ENCODE data around the gene AKAP7.
"Not testable (repeated sequence)": the region's sequence is repeated elsewhere in the genome, so short reads cannot be mapped to it uniquely, and the experiment has no call there.

AKAP7 gene

GRCh38 chr6:131292145-131292938, 157.1 kb downstream of the AKAP7 start:
- H3K79me2 ChIP-seq (ENCODE audit: insufficient read depth, low read length) = no peaks in the 10 kb centered on the region
- H3K36me3 ChIP-seq (ENCODE audit: low read length) = no peaks in the 10 kb centered on the region
- no peak overlapping the region for H2AFZ ChIP-seq (ENCODE audit: low read depth, low read length, severe bottlenecking)
- TF ChIP-seq CTCF (IDR thresholded peaks at IDR 0.05; ENCODE audit: insufficient read depth, low read length, poor library complexity, severe bottlenecking) (no peak), EZH2phosphoT487 (conservative IDR thresholded peaks at IDR 0.05; ENCODE audit: low read length) (no peak)
- no peak overlapping the region for H3K9ac ChIP-seq (ENCODE audit: low read length)
- no peaks in the 10 kb centered on the region for H4K20me1 ChIP-seq (ENCODE audit: low read depth, low read length)
- no peaks in the 10 kb centered on the region for H3K9me3 ChIP-seq (ENCODE audit: insufficient read depth, low read length)
- H3K4me3 ChIP-seq (ENCODE audit: insufficient read depth, low read length, poor library complexity, severe bottlenecking) = no peak overlapping the region
- H3F3A ChIP-seq (ENCODE audit: insufficient read depth) = no peaks in the 10 kb centered on the region
- no peak overlapping the region for H3K4me2 ChIP-seq (ENCODE audit: low read depth, low read length, poor library complexity, severe bottlenecking)
- H3K9me2 ChIP-seq (replicated peaks; ENCODE audit: insufficient read depth, low read length) = no peaks in the 10 kb centered on the region
- no peaks in the 10 kb centered on the region for H3K27me3 ChIP-seq (ENCODE audit: low read length)
- H3K27ac ChIP-seq (ENCODE audit: low read depth, low read length) = no peak overlapping the region

- Histone ChIP-seq H3K79me2 (ENCODE audit: insufficient read depth, low read length) (no peaks in the 10 kb centered on the region), H2AFZ (ENCODE audit: low read depth, low read length, severe bottlenecking) (no peak overlapping the region), H3K9me3 (ENCODE audit: insufficient read depth, low read length) (no peaks in the 10 kb centered on the region), H3F3A (ENCODE audit: insufficient read depth) (no peaks in the 10 kb centered on the region), H3K9me2 (replicated peaks; ENCODE audit: insufficient read depth, low read length) (no peaks in the 10 kb centered on the region), H3K36me3 (ENCODE audit: low read length) (no peaks in the 10 kb centered on the region), H3K4me2 (ENCODE audit: low read depth, low read length, poor library complexity, severe bottlenecking) (no peak overlapping the region), H4K20me1 (ENCODE audit: low read depth, low read length) (no peaks in the 10 kb centered on the region), H3K4me3 (ENCODE audit: insufficient read depth, low read length, poor library complexity, severe bottlenecking) (no peak overlapping the region), H3K9ac (ENCODE audit: low read length) (no peak overlapping the region), H3K27ac (ENCODE audit: low read depth, low read length) (no peak overlapping the region), H3K27me3 (ENCODE audit: low read length) (no peaks in the 10 kb centered on the region)
- TF ChIP-seq EZH2phosphoT487 (conservative IDR thresholded peaks at IDR 0.05; ENCODE audit: low read length) (no peak), CTCF (IDR thresholded peaks at IDR 0.05; ENCODE audit: insufficient read depth, low read length, poor library complexity, severe bottlenecking) (no peak)
These were observed 158.2 kb downstream of the AKAP7 start for GRCh38 chr6:131293472-131293911.

- Histone ChIP-seq H4K20me1 (ENCODE audit: low read depth, low read length) (no peaks in the 10 kb centered on the region), H3K79me2 (ENCODE audit: insufficient read depth, low read length) (no peaks in the 10 kb centered on the region), H3K27ac (ENCODE audit: low read depth, low read length) (no peak overlapping the region), H3K27me3 (ENCODE audit: low read length) (no peaks in the 10 kb centered on the region), H3K36me3 (ENCODE audit: low read length) (no peaks in the 10 kb centered on the region), H2AFZ (ENCODE audit: low read depth, low read length, severe bottlenecking) (no peak overlapping the region), H3K9ac (ENCODE audit: low read length) (no peak overlapping the region), H3K4me3 (ENCODE audit: insufficient read depth, low read length, poor library complexity, severe bottlenecking) (no peak overlapping the region), H3F3A (ENCODE audit: insufficient read depth) (no peaks in the 10 kb centered on the region), H3K4me2 (ENCODE audit: low read depth, low read length, poor library complexity, severe bottlenecking) (no peak overlapping the region), H3K9me3 (ENCODE audit: insufficient read depth, low read length) (no peaks in the 10 kb centered on the region), H3K9me2 (replicated peaks; ENCODE audit: insufficient read depth, low read length) (no peaks in the 10 kb centered on the region)
- TF ChIP-seq CTCF (IDR thresholded peaks at IDR 0.05; ENCODE audit: insufficient read depth, low read length, poor library complexity, severe bottlenecking) = no peak
- TF ChIP-seq EZH2phosphoT487 (conservative IDR thresholded peaks at IDR 0.05; ENCODE audit: low read length) = no peak
These were observed 159.8 kb downstream of the AKAP7 start for GRCh38 chr6:131295081-131295480.

GRCh38 chr6:131300826-131301225, 165.6 kb downstream of the AKAP7 start:
- H3K9ac ChIP-seq (ENCODE audit: low read length); H3K9me3 ChIP-seq (ENCODE audit: insufficient read depth, low read length); H3K27ac ChIP-seq (ENCODE audit: low read depth, low read length); H4K20me1 ChIP-seq (ENCODE audit: low read depth, low read length); H3K79me2 ChIP-seq (ENCODE audit: insufficient read depth, low read length); H3K9me2 ChIP-seq (replicated peaks; ENCODE audit: insufficient read depth, low read length); H3K4me3 ChIP-seq (ENCODE audit: insufficient read depth, low read length, poor library complexity, severe bottlenecking); H2AFZ ChIP-seq (ENCODE audit: low read depth, low read length, severe bottlenecking); H3F3A ChIP-seq (ENCODE audit: insufficient read depth); H3K4me2 ChIP-seq (ENCODE audit: low read depth, low read length, poor library complexity, severe bottlenecking); H3K36me3 ChIP-seq (ENCODE audit: low read length); H3K27me3 ChIP-seq (ENCODE audit: low read length): not testable (repeated sequence)

All from SU-DHL-6 (cell line).